ENCODE data around the gene MKKS. TPM values are rescaled to one million over a fixed set of nuclear protein-coding genes. Genes with fewer than 3 reads are reported as not detected.

Gene MKKS
- total and polyA plus RNA-seq, 2 of the 13 experiments (the other 11 are each of a cell fraction or from before 2014, with no cell fraction given) = 26.7 to 34.5 TPM

DNA sequence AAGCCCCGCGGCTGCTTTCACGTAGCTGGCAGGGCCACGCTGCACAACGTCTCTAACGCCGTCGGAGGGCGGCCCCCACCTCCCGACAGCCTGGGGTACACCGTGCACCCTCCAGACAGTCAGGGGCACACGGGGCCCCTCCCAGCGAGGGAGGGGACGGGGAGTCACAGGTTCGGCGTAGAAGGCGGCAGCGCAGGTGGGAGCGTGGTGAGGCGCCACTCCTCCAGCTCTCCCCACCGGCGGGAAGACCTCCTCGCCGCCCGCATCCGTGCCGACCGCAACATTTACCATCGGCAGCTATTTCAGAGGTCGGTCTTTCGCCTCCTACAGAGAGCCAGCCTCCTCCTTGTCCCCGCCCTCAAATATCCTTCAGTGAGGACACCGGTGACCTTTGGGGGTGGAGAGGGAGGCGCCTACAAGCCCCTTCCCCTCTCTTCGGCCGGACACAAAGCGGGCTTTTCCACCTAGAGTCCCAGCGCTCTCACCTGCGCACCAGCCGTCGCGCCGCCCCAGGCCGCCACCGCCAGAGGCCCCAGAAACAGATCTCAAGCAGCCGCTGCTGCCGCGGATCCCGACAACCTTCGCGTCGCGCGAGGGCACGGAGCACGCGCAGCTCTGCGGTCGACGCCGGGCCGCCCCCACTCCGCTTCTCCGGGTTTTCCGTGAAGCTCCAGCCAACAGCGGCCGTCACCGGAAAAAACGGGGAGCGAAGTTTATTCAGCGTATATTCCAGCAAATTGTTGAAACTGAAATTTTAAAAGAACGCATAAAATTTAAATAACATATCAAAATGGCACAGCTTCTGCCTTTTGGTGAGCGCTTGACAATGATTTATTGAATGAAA is at the start of gene MKKS (continued):
- TF ChIP-seq, protein P1, sequence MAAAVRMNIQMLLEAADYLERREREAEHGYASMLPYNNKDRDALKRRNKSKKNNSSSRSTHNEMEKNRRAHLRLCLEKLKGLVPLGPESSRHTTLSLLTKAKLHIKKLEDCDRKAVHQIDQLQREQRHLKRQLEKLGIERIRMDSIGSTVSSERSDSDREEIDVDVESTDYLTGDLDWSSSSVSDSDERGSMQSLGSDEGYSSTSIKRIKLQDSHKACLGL (CRISPR knock-in tag; IDR thresholded peaks at IDR 0.05) = peak; percentile 93
- TF ChIP-seq, protein P2, sequence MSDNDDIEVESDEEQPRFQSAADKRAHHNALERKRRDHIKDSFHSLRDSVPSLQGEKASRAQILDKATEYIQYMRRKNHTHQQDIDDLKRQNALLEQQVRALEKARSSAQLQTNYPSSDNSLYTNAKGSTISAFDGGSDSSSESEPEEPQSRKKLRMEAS (IDR thresholded peaks at IDR 0.05) = peak; percentile 96
- TF ChIP-seq GATAD2A (CRISPR knock-in tag; IDR thresholded peaks at IDR 0.05) (no peak; the same call in none of the 2 replicates), ZSCAN12 (CRISPR knock-in tag; IDR thresholded peaks at IDR 0.05) (peak; percentile 84; the same call in 1 of the 2 replicates), RAD21 (CRISPR knock-in tag; IDR thresholded peaks at IDR 0.05) (peak; percentile 40), ZNF781 (CRISPR knock-in tag; IDR thresholded peaks at IDR 0.05; ENCODE audit: borderline replicate concordance, not compliant biosample characterization) (peak; percentile 87), ZNF253 (CRISPR knock-in tag; IDR thresholded peaks at IDR 0.05; ENCODE audit: borderline replicate concordance) (peak; percentile 89; the same call in 1 of the 2 replicates), POLR2A (IDR thresholded peaks at IDR 0.05; ENCODE audit: insufficient read depth in 1 of 2, low read depth in 2 of 2, low read length in 2 of 2) (peak; percentile 69 to 81), SP4 (CRISPR knock-in tag; IDR thresholded peaks at IDR 0.05) (peak; percentile 68), KMT2A (CRISPR knock-in tag; IDR thresholded peaks at IDR 0.05) (no peak; the same call in none of the 2 replicates), MAFK (conservative IDR thresholded peaks at IDR 0.05 in 1 of 2, IDR thresholded peaks at IDR 0.05 in 1 of 2; ENCODE audit: low read length in 2 of 2) (no peak), RARG (CRISPR knock-in tag; IDR thresholded peaks at IDR 0.05; ENCODE audit: low read depth) (no peak), KDM4B (CRISPR knock-in tag; IDR thresholded peaks at IDR 0.05) (no peak; the same call in 1 of the 2 replicates), RAD51 (IDR thresholded peaks at IDR 0.05; ENCODE audit: borderline replicate concordance) (no peak), BORCS8-MEF2B (CRISPR knock-in tag; IDR thresholded peaks at IDR 0.05) (peak; percentile 98), ZNF430 (CRISPR knock-in tag; IDR thresholded peaks at IDR 0.05) (peak; percentile 54; the same call in 1 of the 2 replicates), ZNF589 (CRISPR knock-in tag; conservative IDR thresholded peaks at IDR 0.05) (peak; percentile 98), MYNN (CRISPR knock-in tag; IDR thresholded peaks at IDR 0.05; ENCODE audit: low read depth) (no peak; the same call in 1 of the 2 replicates), KLF16 (CRISPR knock-in tag; IDR thresholded peaks at IDR 0.05) (peak; percentile 65 to 94), TARDBP (CRISPR knock-in tag; IDR thresholded peaks at IDR 0.05) (peak; percentile 74; the same call in 1 of the 2 replicates), ZNF572 (CRISPR knock-in tag; IDR thresholded peaks at IDR 0.05) (no peak; the same call in 1 of the 2 replicates), TBP (CRISPR knock-in tag; IDR thresholded peaks at IDR 0.05) (0 out of 2 replicates have a peak, but pooled peaks have one; percentile 70), ZSCAN20 (CRISPR knock-in tag; IDR thresholded peaks at IDR 0.05; ENCODE audit: borderline replicate concordance) (peak; percentile 93; the same call in 1 of the 2 replicates)
- TF ChIP-seq, protein P3, sequence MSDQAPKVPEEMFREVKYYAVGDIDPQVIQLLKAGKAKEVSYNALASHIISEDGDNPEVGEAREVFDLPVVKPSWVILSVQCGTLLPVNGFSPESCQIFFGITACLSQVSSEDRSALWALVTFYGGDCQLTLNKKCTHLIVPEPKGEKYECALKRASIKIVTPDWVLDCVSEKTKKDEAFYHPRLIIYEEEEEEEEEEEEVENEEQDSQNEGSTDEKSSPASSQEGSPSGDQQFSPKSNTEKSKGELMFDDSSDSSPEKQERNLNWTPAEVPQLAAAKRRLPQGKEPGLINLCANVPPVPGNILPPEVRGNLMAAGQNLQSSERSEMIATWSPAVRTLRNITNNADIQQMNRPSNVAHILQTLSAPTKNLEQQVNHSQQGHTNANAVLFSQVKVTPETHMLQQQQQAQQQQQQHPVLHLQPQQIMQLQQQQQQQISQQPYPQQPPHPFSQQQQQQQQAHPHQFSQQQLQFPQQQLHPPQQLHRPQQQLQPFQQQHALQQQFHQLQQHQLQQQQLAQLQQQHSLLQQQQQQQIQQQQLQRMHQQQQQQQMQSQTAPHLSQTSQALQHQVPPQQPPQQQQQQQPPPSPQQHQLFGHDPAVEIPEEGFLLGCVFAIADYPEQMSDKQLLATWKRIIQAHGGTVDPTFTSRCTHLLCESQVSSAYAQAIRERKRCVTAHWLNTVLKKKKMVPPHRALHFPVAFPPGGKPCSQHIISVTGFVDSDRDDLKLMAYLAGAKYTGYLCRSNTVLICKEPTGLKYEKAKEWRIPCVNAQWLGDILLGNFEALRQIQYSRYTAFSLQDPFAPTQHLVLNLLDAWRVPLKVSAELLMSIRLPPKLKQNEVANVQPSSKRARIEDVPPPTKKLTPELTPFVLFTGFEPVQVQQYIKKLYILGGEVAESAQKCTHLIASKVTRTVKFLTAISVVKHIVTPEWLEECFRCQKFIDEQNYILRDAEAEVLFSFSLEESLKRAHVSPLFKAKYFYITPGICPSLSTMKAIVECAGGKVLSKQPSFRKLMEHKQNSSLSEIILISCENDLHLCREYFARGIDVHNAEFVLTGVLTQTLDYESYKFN (CRISPR knock-in tag; conservative IDR thresholded peaks at IDR 0.05) = peak; percentile 51; the same call in 1 of the 2 replicates
- TF ChIP-seq, protein P4, sequence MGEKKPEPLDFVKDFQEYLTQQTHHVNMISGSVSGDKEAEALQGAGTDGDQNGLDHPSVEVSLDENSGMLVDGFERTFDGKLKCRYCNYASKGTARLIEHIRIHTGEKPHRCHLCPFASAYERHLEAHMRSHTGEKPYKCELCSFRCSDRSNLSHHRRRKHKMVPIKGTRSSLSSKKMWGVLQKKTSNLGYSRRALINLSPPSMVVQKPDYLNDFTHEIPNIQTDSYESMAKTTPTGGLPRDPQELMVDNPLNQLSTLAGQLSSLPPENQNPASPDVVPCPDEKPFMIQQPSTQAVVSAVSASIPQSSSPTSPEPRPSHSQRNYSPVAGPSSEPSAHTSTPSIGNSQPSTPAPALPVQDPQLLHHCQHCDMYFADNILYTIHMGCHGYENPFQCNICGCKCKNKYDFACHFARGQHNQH (CRISPR knock-in tag; IDR thresholded peaks at IDR 0.05) = peak; percentile 68; the same call in 1 of the 2 replicates

All from HepG2 (cell line).